Medulla oblongata (tissue), 1 donor: Measurements from ENCODE around the gene CHIC2.
"Not testable (repeated sequence)": the region's sequence is repeated elsewhere in the genome, so short reads cannot be mapped to it uniquely, and the experiment has no call there.

Experiments used
- DNase-seq: peaks from one replicate; pipeline ENCODE4 v3.0.0-alpha.2; 2015; ENCODE audit errors: extremely low spot score

Gene CHIC2

GRCh38 chr4:54061067-54061466, 3.3 kb downstream of the CHIC2 start:
- DNase-seq: no peak

- DNase-seq: no peak
Measured at GRCh38 chr4:54060116-54060515, 4.3 kb downstream of the CHIC2 start.

DNA sequence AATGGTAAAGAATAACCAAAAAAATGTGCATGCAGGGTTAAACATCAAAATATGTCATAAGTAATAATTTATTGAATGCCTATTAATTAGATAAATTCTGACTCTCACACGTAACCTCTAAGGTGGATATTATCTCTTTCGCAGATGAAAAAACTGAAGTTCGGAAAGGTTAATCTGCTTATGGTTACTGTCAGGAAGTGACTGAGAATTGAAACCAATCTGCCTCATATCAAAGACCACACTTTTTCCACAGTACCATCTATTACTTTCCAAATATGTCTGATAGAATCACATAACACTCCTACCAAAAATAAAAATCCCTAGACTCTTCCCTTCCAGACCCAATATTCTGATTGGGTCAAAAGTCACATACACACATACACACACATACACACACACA, 6.2 kb downstream of the CHIC2 start:
- DNase-seq: no peak

- DNase-seq: no peak
Measured at GRCh38 chr4:54056360-54056759, 8.0 kb downstream of the CHIC2 start.

DNA sequence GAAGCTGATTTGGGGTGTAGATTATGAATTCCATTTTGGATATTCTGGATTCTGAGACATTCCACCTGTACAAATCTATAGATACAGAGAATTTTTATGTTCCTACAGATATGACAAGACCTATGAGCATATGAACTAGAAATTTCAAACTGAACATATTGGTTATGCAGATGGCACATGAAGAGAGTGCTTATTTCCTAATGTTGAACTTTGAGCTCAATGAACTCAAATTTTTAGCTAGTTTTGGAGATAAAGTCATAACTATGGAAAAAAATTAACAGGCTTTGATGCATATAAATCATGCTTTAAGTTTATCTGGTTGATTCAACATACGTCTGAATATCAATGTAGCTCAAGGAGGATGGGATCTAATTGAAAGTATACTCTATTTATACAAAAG, 8.9 kb downstream of the CHIC2 start:
- DNase-seq: no peak

GRCh38 chr4:54054501-54054900, 9.9 kb downstream of the CHIC2 start:
- DNase-seq: no peak

- not testable (repeated sequence) for DNase-seq
Measured at GRCh38 chr4:54053322-54053721, 11.1 kb downstream of the CHIC2 start.

- no peak for DNase-seq
Measured at GRCh38 chr4:54050214-54050904, 14.0 kb downstream of the CHIC2 start.

- not testable (repeated sequence) for DNase-seq
Measured at GRCh38 chr4:54043630-54044029, 20.8 kb downstream of the CHIC2 start.

DNA sequence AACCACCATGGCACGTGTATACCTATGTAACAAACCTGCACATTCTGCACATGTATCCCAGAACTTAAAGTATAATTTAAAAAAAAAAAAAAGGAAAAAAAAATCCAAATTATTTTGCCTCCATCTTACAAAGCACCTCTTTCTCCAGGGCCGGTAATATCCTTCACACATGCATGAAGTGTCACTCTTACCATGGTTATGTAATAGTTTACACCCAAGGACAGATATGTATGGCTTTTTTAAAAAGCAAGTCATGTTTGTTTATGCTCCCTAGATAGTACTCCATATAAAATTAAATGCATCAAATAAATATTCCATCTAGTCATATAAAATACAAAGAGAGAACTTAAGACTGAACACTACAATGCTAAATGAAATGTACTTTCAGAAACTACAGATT, 22.5 kb downstream of the CHIC2 start:
- DNase-seq: no peak

DNA sequence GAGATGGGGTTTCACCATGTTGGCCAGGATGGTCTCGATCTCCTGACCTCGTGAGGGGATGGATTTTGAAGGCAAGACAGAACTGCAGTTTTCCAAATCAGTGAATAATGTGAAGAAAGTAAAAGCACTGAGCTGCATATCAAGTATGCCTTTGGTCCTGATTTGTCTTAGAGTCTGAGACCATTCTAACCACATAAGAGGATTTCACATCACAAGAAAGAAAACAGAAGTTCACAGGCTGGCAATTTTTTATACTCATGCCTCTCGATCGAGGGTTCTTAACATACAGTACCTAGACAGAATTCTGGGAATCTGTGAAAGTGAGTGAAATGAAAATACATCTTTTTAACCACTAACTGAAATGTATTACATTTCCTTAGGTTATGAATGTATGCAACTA, 23.3 kb downstream of the CHIC2 start:
- DNase-seq: no peak

DNA sequence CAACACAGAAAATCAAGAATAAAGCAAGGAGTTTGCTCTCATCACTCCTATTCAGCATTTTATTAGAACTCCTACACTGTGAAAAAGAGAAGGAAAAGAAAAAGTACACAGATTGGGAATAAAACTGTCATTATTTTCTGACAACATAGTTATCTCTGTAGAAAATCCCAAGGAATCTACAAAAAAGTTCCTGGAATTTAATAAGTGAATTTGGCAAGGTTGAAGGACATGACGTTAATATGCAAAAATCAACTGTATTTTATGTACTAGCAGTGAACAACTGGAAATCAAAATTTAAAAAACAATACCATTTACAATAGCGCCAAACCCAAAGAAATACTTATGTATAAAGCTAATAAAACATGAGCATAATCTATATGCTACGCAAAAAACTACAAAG, 26.3 kb downstream of the CHIC2 start:
- DNase-seq: no peak

DNA sequence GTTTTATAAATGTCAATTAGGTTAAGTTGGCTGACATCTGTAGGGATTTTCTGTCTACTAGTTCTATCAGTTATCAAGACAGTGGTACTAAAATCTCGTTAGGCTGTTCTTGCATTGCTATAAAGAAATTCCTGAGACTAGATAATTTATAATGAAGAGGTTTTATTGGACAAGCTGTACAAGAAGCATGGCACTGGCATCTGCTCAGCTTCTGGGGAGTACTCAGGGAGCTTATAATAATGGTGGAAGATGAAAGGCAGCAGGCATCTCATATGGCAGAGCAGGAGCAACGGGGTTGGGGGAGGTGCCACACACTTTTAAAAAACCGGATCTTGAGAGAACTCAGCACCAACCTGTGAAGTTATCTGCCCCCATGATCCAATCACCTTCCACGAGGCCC, 28.2 kb downstream of the CHIC2 start:
- no peak for DNase-seq

GRCh38 chr4:54032558-54033135, 31.8 kb downstream of the CHIC2 start:
- no peak for DNase-seq

DNA sequence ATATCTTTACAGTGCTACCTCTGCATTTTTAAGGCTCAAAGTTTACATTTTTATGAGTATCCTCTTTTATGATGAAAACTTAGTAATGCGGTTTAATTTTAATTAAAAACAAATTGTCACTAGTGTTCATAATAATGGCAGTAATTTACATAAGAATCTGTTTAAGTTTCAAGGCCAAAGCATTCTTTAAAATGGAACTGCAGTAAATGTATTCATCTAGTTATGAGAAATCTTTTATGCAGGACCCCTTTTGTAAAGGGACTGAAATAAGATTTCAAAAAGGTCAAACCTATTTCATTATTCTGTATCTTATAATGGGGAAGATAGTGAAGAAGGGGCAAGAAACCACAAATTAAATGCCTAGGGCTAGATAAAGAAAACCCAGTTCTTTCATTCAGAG, 37.1 kb downstream of the CHIC2 start:
- no peak for DNase-seq

DNA sequence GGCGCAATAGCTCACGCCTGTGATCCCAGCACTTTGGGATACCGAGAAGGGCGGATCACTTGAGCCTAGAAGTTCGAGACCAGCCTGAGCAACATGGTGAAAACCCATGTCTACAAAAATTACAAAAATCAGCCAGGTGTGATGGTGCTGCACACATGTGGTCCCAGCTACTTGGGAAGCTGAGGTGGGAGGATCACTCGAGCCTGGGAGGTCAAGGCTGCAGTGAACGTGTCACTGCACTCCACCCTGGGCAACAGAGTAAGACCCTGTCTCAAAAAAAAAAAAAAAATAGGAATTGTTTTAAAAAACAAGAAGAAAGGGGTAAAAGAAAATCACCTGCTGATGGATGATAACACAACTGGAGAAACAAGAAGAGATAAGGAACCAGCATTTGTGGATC, 38.8 kb downstream of the CHIC2 start:
- no peak for DNase-seq

DNA sequence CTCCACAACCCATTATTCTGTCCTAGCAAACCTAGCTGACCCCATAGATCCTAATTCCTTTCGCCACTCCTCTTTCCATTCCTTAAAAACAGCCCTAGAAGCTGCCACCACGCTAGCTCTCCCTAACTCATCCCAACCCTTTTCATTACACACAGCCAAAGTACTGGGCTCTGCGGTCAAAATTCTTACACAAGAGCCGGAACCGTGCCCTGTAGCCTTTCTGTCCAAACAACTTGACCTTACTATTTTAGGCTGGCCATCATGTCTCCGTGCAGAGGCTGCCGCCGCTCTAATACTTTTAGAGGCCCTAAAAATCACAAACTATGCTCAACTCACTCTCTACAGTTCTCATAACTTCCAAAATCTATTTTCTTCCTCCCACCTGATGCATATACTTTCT, 41.4 kb downstream of the CHIC2 start:
- not testable (repeated sequence) for DNase-seq

DNA sequence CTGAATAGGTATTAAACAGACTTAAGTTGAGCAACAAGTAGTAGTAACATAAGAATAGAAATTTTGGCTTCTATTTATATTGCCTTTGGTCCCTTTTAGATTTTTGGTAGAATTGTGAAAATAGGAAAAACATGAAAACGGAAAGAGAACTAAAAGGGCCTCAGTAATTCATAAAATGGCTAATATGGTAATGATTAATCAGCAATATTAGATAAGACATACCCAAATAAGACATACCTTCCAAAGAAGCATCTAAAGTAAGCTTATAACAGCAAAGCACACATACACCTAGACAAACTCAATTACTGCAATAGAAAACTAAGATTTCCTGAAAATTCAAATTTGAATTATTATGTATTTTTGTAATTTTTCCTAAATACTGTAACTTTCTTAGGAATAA, 46.4 kb downstream of the CHIC2 start:
- no peak for DNase-seq

GRCh38 chr4:54017308-54017707, 47.1 kb downstream of the CHIC2 start:
- no peak for DNase-seq

GRCh38 chr4:54016504-54016903, 47.9 kb downstream of the CHIC2 start:
- no peak for DNase-seq

DNA sequence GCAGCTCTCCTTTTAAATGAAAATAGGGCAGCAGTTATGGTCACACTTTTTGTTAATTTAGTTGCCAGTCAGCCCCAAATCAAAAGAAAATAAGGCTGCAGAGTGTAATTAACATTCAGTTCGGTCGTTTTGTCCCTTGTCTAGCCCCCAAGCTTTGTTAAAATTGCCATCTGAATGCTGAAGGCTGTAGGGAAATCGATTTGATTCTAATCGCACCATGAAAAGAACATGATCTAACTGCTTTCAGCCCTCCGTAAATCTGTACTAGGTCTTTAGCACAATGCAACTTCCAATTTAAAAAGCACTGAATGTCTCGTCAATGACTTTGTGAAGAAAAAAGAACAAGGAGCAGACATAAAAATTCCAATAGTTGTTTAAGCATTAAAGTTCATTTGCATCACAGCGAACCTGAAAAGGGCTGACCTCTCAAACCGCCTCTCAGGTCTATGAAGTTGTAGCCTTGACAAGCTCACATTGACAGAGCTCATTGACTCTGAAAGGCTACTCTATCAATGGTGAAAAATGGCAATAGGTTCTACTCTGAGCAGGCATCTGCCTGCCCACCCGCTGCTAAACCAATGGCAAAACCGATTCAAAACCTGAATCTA, 48.9 kb downstream of the CHIC2 start:
- DNase-seq: no peak

DNA sequence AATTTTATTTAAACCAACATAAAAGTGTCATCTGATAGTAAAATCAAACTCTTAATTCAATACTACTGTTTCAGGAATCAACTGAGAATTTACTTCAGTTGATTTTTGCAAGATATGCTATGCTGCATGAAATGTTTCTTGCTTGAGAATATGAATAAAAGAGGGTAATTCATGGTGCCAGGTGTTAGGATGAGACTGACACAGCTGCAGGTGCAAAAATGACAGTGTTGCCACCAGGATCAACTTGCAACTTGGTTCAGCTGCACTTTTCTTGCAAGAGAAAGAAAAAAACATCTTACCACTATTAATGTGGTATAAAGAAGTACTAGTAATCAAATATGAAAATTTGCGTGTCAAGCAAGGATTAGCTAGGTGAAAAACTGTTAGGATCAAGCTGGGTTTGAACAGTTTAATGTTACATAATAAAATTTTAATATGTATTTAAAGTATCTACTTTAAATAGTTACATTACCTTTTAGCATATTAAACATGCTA, 49.7 kb downstream of the CHIC2 start:
- no peak for DNase-seq

DNA sequence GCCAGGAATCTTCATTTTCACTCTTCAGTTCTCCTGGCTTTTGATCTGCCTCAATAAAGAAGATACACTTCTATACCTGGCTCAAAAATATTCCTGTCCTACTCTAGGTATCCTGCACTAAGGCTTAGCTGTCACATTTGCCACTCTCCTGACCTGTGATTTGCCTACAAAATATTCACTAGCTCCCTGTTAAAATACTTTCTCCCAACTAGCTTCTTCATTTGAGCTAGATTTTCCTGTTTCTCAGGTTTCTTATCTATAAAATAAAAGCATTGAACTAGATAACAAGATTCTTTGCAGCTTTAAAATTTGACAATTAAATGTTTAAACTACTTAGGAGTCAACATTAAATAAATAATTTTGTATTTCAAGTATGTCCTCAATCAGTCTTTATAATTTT, 53.2 kb downstream of the CHIC2 start:
- DNase-seq: no peak
